Purkinje cell (primary cell): ENCODE measurements around the gene TRIM6. TPM values are rescaled to one million over a fixed set of nuclear protein-coding genes. Genes with fewer than 3 reads are reported as not detected.

Experiments
- polyA plus RNA-seq: library from polyadenylated mRNA; unstranded; fragments of >200 nt; fragmentation: Nextera tagmentation; gene quantifications from 2 replicates; pipeline ENCODE4 v1.2.1, GENCODE V29; 2014

Gene TRIM6, protein sequence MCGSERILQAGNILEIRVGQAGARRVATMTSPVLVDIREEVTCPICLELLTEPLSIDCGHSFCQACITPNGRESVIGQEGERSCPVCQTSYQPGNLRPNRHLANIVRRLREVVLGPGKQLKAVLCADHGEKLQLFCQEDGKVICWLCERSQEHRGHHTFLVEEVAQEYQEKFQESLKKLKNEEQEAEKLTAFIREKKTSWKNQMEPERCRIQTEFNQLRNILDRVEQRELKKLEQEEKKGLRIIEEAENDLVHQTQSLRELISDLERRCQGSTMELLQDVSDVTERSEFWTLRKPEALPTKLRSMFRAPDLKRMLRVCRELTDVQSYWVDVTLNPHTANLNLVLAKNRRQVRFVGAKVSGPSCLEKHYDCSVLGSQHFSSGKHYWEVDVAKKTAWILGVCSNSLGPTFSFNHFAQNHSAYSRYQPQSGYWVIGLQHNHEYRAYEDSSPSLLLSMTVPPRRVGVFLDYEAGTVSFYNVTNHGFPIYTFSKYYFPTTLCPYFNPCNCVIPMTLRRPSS
- polyA plus RNA-seq = 0.38 TPM in 1 of 2 replicates, not detected in the other

GRCh38 chr11:5596607-5597201 lies at the start of gene TRIM6:
Gene TRIM6, plus strand, starts transcription at chr11:5596637. Its CDS starts 261 bp downstream, at chr11:5596898.

GRCh38 chr11:5548440-5548839 lies 48.0 kb upstream of the TRIM6 start, which contains the start of gene OR52H1:
Gene OR52H1, minus strand, starts transcription at chr11:5548540. Its CDS starts 3,035 bp downstream, at chr11:5545505.

GRCh38 chr11:5580577-5580976 lies 15.9 kb upstream of the TRIM6 start, which contains the start of gene OR52B6:
Gene OR52B6, plus strand, starts transcription at chr11:5580877. Its CDS starts 0 bp downstream, at chr11:5580877.

GRCh38 chr11:5624489-5625279 lies 28.2 kb downstream of the TRIM6 start, which contains the start of gene TRIM34:
Gene TRIM34, plus strand, starts transcription at chr11:5625001. Its CDS starts 7,331 bp downstream, at chr11:5632332.

Other genes with a start within 250 kb of the TRIM6 start
- gene OR51B6, start 245.1 kb upstream of the TRIM6 start, polyA plus RNA-seq = not detected in 2 replicates
- not detected in 2 replicates for gene OR51M1, start 212.8 kb upstream of the TRIM6 start, polyA plus RNA-seq
- gene OR51Q1, start 174.5 kb upstream of the TRIM6 start, polyA plus RNA-seq = not detected in 2 replicates
- not detected in 2 replicates for gene OR51I1, start 155.1 kb upstream of the TRIM6 start, polyA plus RNA-seq
- not detected in 2 replicates for gene OR51I2, start 147.3 kb upstream of the TRIM6 start, polyA plus RNA-seq
- not detected in 2 replicates for gene OR52D1, start 108.0 kb upstream of the TRIM6 start, polyA plus RNA-seq
- not detected in 2 replicates for gene UBQLN3, start 86.7 kb upstream of the TRIM6 start, polyA plus RNA-seq
- gene UBQLNL, start 79.9 kb upstream of the TRIM6 start, polyA plus RNA-seq = not detected in 2 replicates
- not detected in 2 replicates for gene OR52H1, start 48.1 kb upstream of the TRIM6 start, polyA plus RNA-seq
- not detected in 2 replicates for gene OR52B6, start 15.8 kb upstream of the TRIM6 start, polyA plus RNA-seq
- gene TRIM34, start 28.4 kb downstream of the TRIM6 start, polyA plus RNA-seq = not detected in 2 replicates
- 0.56 and 4.4 TPM in 2 replicates for gene TRIM5, start 88.4 kb downstream of the TRIM6 start, polyA plus RNA-seq
- gene TRIM22, start 93.2 kb downstream of the TRIM6 start, polyA plus RNA-seq = 1.2 TPM in 1 of 2 replicates, not detected in the other
- gene OR56B1, start 139.8 kb downstream of the TRIM6 start, polyA plus RNA-seq = not detected in 2 replicates
- gene OR52N4, start 157.6 kb downstream of the TRIM6 start, polyA plus RNA-seq = not detected in 2 replicates
- gene OR52N5, start 186.7 kb downstream of the TRIM6 start, polyA plus RNA-seq = not detected in 2 replicates
- not detected in 2 replicates for gene OR52N1, start 194.6 kb downstream of the TRIM6 start, polyA plus RNA-seq
- not detected in 2 replicates for gene OR52N2, start 212.3 kb downstream of the TRIM6 start, polyA plus RNA-seq
- not detected in 2 replicates for gene OR52E6, start 245.3 kb downstream of the TRIM6 start, polyA plus RNA-seq